Retina (tissue), 1 donor: Measurements from ENCODE around the gene ADAMTSL5.
A peak's percentile ranks its signal among the peaks of the same experiment; 100 is the strongest.

ENCODE experiments used
- DNase-seq: peaks from one replicate; pipeline ENCODE4 v3.0.0-alpha.2; 2016

ADAMTSL5 gene

GRCh38 chr19:1461862-1462261, 51.0 kb downstream of the ADAMTSL5 start:
- no peak for DNase-seq

- no peak for DNase-seq
These were observed 52.5 kb downstream of the ADAMTSL5 start for GRCh38 chr19:1460033-1460995.

- DNase-seq = no peak
These were observed 53.3 kb downstream of the ADAMTSL5 start for GRCh38 chr19:1459479-1459878.

- DNase-seq = no peak
These were observed 54.9 kb downstream of the ADAMTSL5 start for GRCh38 chr19:1457892-1458291.

- DNase-seq = no peak
These were observed 55.6 kb downstream of the ADAMTSL5 start for GRCh38 chr19:1457031-1457739.

GRCh38 chr19:1456121-1456900, 56.5 kb downstream of the ADAMTSL5 start:
- DNase-seq = no peak

- DNase-seq = peak; percentile 52
These were observed 57.3 kb downstream of the ADAMTSL5 start for GRCh38 chr19:1455336-1456120.
